PFSK-1 (cell line): ENCODE results near the gene ADGRG2.

Experiments used
- FOXP2 ChIP-seq: optimal IDR thresholded peaks from 2 replicates; pipeline ENCODE3; 2011; ENCODE audit warnings: borderline replicate concordance, control low read depth, inconsistent platforms; ENCODE audit not compliant: insufficient read depth; ENCODE audit errors: extremely low read length, extremely low read depth
- POLR2AphosphoS5 ChIP-seq: IDR thresholded peaks from 2 replicates; pipeline ENCODE4 v1.6.1; 2012; ENCODE audit warnings: low read depth, mild to moderate bottlenecking, control low read depth, low read length, moderate library complexity
- SIN3A ChIP-seq: IDR thresholded peaks from 2 replicates; pipeline ENCODE4 v1.6.1; 2012; ENCODE audit warnings: mild to moderate bottlenecking, low read length, moderate library complexity, borderline replicate concordance; ENCODE audit not compliant: insufficient read depth
- TAF1 ChIP-seq: IDR thresholded peaks from 2 replicates; pipeline ENCODE4 v1.6.1; 2012; ENCODE audit warnings: low read length, control low read depth, borderline replicate concordance; ENCODE audit not compliant: insufficient read depth

GRCh38 chrX:18998653-18999052 lies 123.6 kb downstream of the ADGRG2 start:
- TF ChIP-seq TAF1 = no peak
- TF ChIP-seq SIN3A = no peak
- TF ChIP-seq POLR2AphosphoS5 = no peak
- no peak for TF ChIP-seq FOXP2
